ENCODE measurements around the gene ALDH3B2.
"Not testable (repeated sequence)": the region's sequence is repeated elsewhere in the genome, so short reads cannot be mapped to it uniquely, and the experiment has no call there.

Gene ALDH3B2

GRCh38 chr11:67674442-67674871 lies at the start of gene ALDH3B2:
Gene ALDH3B2 (minus strand): TSS chr11:67674623. CDS start chr11:67666935, 7,688 bp downstream.
- DNase-seq, result no peak

- DNase-seq, result not testable (repeated sequence)
Measured at GRCh38 chr11:67723036-67723435, 48.6 kb upstream of the ALDH3B2 start.

- DNase-seq, result not testable (repeated sequence)
Measured at GRCh38 chr11:67716226-67716625, 41.8 kb upstream of the ALDH3B2 start.

- not testable (repeated sequence) for DNase-seq
Measured at GRCh38 chr11:67715801-67716200, 41.4 kb upstream of the ALDH3B2 start.

- not testable (repeated sequence) for DNase-seq
Measured at GRCh38 chr11:67713892-67714509, 39.6 kb upstream of the ALDH3B2 start.

GRCh38 chr11:67711676-67712075 lies 37.3 kb upstream of the ALDH3B2 start:
- DNase-seq, result not testable (repeated sequence)

GRCh38 chr11:67711212-67711611 lies 36.8 kb upstream of the ALDH3B2 start:
- not testable (repeated sequence) for DNase-seq

GRCh38 chr11:67709806-67710205 lies 35.4 kb upstream of the ALDH3B2 start:
- not testable (repeated sequence) for DNase-seq

- DNase-seq, result no peak
Measured at GRCh38 chr11:67705264-67705663, 30.8 kb upstream of the ALDH3B2 start.

- no peak for DNase-seq
Measured at GRCh38 chr11:67704524-67704923, 30.1 kb upstream of the ALDH3B2 start.

- DNase-seq, result not testable (repeated sequence)
Measured at GRCh38 chr11:67703709-67704108, 29.3 kb upstream of the ALDH3B2 start.

GRCh38 chr11:67700548-67701262 lies 26.3 kb upstream of the ALDH3B2 start:
- no peak for DNase-seq

- DNase-seq, result no peak
Measured at GRCh38 chr11:67700141-67700540, 25.7 kb upstream of the ALDH3B2 start.

- DNase-seq, result no peak
Measured at GRCh38 chr11:67699521-67699920, 25.1 kb upstream of the ALDH3B2 start.

- DNase-seq, result no peak
Measured at GRCh38 chr11:67698247-67698646, 23.8 kb upstream of the ALDH3B2 start.

- DNase-seq, result no peak
Measured at GRCh38 chr11:67697846-67698245, 23.4 kb upstream of the ALDH3B2 start.

GRCh38 chr11:67696998-67697397 lies 22.6 kb upstream of the ALDH3B2 start:
- no peak for DNase-seq

- no peak for DNase-seq
Measured at GRCh38 chr11:67695606-67696005, 21.2 kb upstream of the ALDH3B2 start.

GRCh38 chr11:67694875-67695555 lies 20.6 kb upstream of the ALDH3B2 start:
- no peak for DNase-seq

GRCh38 chr11:67691149-67691548 lies 16.7 kb upstream of the ALDH3B2 start:
- DNase-seq, result no peak

- DNase-seq, result no peak
Measured at GRCh38 chr11:67689178-67689577, 14.8 kb upstream of the ALDH3B2 start.

GRCh38 chr11:67687986-67688385 lies 13.6 kb upstream of the ALDH3B2 start:
- no peak for DNase-seq

- DNase-seq, result not testable (repeated sequence)
Measured at GRCh38 chr11:67685641-67686332, 11.4 kb upstream of the ALDH3B2 start.

Measured in stimulated activated naive CD4-positive, alpha-beta T cell treated with Interleukin-2 at 50 U/mL for 16 hours (primary cell).